GM12878 (cell line): ENCODE measurements around the gene ALOXE3. TPM values are rescaled to one million over a fixed set of nuclear protein-coding genes. Genes with fewer than 3 reads are reported as not detected.

ENCODE experiments used
- ESRRA ChIP-seq: IDR thresholded peaks from 2 replicates; pipeline ENCODE4 v1.6.1; 2012; ENCODE audit warnings: mild to moderate bottlenecking, low read length, improper control_type of control experiment
- GABPA ChIP-seq: IDR thresholded peaks from 2 replicates; pipeline ENCODE4 v1.6.1; 2014; ENCODE audit warnings: antibody characterized with exemption, low read depth, mild to moderate bottlenecking, inconsistent platforms
- HDGF ChIP-seq: fragments of 450-650 bp; IDR thresholded peaks from 2 replicates; pipeline ENCODE4 v1.6.1; 2016; ENCODE audit warnings: antibody characterized with exemption
- NRF1 ChIP-seq: conservative IDR thresholded peaks from 2 replicates; pipeline ENCODE4 v1.6.1; 2011; ENCODE audit warnings: mild to moderate bottlenecking, low read depth, low read length, improper control_type of control experiment
- RB1 ChIP-seq: fragments of 450-650 bp; formaldehyde crosslinking; IDR thresholded peaks from 2 replicates; pipeline ENCODE4 v1.6.1; 2017; ENCODE audit warnings: mild to moderate bottlenecking, borderline replicate concordance
- RBBP5 ChIP-seq: fragments of 200-600 bp; sonication (generic); conservative IDR thresholded peaks from 2 replicates; pipeline ENCODE4 v1.6.1; 2016
- SIX5 ChIP-seq: IDR thresholded peaks from 2 replicates; pipeline ENCODE4 v1.6.1; 2011; ENCODE audit warnings: mild to moderate bottlenecking, low read depth, low read length, moderate library complexity; ENCODE audit not compliant: severe bottlenecking
- YBX1 ChIP-seq: fragments of 450-650 bp; IDR thresholded peaks from 2 replicates; pipeline ENCODE4 v1.6.1; 2016; ENCODE audit warnings: antibody characterized with exemption
- ZBED1 ChIP-seq: IDR thresholded peaks from 2 replicates; pipeline ENCODE4 v1.6.1; 2016; ENCODE audit warnings: borderline replicate concordance
- ZSCAN29 ChIP-seq: fragments of 450-650 bp; IDR thresholded peaks from 2 replicates; pipeline ENCODE4 v1.6.1; 2017; ENCODE audit warnings: mild to moderate bottlenecking, moderate library complexity
- polyA plus RNA-seq, 11 experiments: library from polyadenylated mRNA; depleted of rRNA in 4 of 11; unstranded in 6 of 11; stranded (reverse) in 5 of 11; fragments of >200 nt; fragmentation: Nextera tagmentation in 4 of 11; fragmentation: Illumina TruSeq in 1 of 11; extraction: Ambion mirVana in 4 of 11; extraction: Trizol in 1 of 11; gene quantifications; 1 replicate in 1 of 11; 2 replicates in 10 of 11; pipeline versions ENCODE4 v1.2.1 to v1.2.3, GENCODE V29; 2011 to 2016; ENCODE audit warnings: inconsistent platforms in 2 of 11, missing spikeins in 2 of 11, low read depth in 1 of 11
- total RNA-seq, 4 experiments: library from RNA; depleted of rRNA in 3 of 4; stranded (reverse); fragments of >200 nt in 3 of 4; fragmentation: Illumina TruSeq in 1 of 4; extraction: Trizol in 1 of 4; gene quantifications; 2 replicates each; pipeline versions ENCODE4 v1.2.1 to v1.2.3, GENCODE V29; 2013 to 2021
- TF ChIP-seq, protein P1 (sequence below): fragments of 450-650 bp; IDR thresholded peaks from 2 replicates; pipeline ENCODE4 v1.6.1; 2017; ENCODE audit warnings: low read depth, mild to moderate bottlenecking, moderate library complexity
- TF ChIP-seq, protein P2 (sequence below): fragments of 450-650 bp; formaldehyde crosslinking; IDR thresholded peaks from 2 replicates; pipeline ENCODE4 v1.5.0; 2022; ENCODE audit warnings: mild to moderate bottlenecking, missing genetic modification characterization
- TF ChIP-seq, protein P3 (sequence below): IDR thresholded peaks from 2 replicates; pipeline ENCODE4 v1.6.1; 2012; ENCODE audit warnings: low read depth, low read length, improper control_type of control experiment

Gene ALOXE3
- total and polyA plus RNA-seq, 10 of the 15 experiments (the other 5 are each of a cell fraction or from before 2014, with no cell fraction given) = 0.04 TPM; not detected in 9

DNA sequence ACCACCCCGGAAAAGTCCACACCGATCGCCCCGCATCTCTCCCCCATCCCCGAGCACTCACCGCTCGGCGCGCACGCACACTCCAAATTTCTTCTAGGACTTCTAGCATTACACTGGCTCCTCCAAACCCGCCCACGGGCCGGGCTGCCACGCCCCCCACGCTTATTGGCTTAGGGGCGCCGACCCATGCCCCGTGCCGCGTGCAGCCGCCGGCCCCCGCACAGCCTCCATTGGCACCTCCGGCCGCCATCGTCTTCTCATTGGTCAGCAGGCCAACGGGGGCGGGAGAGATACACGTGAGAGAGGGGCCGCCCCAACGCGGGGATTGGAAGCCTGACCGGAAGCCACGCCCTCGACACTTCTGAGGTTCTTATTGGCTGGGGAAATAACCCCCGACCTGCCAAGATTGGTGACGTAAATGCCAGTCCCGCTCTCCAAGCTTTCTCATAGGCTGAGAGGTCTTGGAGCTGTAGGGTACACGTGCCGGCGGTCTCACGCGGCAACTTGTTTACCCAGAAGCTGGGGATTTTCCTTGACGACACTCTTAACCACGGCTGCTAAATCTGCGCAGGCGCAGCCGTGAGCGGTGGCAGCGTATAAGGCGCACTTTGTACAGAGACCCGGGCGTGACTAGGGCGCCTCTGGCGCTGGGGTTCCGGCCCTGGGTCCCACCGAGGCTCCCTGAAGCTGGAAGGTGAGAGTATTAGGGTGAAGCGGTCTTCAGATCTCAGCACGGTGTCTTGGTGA is 38.1 kb upstream of the ALOXE3 start (continued):
- peak; percentile 82; the same call in 1 of the 2 replicates for TF ChIP-seq GABPA
- TF ChIP-seq ZBED1 = no peak
- TF ChIP-seq ZSCAN29 = no peak
- TF ChIP-seq RBBP5 = no peak
- TF ChIP-seq, protein P1, sequence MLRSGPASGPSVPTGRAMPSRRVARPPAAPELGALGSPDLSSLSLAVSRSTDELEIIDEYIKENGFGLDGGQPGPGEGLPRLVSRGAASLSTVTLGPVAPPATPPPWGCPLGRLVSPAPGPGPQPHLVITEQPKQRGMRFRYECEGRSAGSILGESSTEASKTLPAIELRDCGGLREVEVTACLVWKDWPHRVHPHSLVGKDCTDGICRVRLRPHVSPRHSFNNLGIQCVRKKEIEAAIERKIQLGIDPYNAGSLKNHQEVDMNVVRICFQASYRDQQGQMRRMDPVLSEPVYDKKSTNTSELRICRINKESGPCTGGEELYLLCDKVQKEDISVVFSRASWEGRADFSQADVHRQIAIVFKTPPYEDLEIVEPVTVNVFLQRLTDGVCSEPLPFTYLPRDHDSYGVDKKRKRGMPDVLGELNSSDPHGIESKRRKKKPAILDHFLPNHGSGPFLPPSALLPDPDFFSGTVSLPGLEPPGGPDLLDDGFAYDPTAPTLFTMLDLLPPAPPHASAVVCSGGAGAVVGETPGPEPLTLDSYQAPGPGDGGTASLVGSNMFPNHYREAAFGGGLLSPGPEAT = peak; percentile 77
- no peak for TF ChIP-seq RB1
- no peak for TF ChIP-seq ESRRA
- TF ChIP-seq, protein P2, sequence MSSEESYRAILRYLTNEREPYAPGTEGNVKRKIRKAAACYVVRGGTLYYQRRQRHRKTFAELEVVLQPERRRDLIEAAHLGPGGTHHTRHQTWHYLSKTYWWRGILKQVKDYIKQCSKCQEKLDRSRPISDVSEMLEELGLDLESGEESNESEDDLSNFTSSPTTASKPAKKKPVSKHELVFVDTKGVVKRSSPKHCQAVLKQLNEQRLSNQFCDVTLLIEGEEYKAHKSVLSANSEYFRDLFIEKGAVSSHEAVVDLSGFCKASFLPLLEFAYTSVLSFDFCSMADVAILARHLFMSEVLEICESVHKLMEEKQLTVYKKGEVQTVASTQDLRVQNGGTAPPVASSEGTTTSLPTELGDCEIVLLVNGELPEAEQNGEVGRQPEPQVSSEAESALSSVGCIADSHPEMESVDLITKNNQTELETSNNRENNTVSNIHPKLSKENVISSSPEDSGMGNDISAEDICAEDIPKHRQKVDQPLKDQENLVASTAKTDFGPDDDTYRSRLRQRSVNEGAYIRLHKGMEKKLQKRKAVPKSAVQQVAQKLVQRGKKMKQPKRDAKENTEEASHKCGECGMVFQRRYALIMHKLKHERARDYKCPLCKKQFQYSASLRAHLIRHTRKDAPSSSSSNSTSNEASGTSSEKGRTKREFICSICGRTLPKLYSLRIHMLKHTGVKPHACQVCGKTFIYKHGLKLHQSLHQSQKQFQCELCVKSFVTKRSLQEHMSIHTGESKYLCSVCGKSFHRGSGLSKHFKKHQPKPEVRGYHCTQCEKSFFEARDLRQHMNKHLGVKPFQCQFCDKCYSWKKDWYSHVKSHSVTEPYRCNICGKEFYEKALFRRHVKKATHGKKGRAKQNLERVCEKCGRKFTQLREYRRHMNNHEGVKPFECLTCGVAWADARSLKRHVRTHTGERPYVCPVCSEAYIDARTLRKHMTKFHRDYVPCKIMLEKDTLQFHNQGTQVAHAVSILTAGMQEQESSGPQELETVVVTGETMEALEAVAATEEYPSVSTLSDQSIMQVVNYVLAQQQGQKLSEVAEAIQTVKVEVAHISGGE (CRISPR knock-in tag) = peak; percentile 84
- TF ChIP-seq, protein P3, sequence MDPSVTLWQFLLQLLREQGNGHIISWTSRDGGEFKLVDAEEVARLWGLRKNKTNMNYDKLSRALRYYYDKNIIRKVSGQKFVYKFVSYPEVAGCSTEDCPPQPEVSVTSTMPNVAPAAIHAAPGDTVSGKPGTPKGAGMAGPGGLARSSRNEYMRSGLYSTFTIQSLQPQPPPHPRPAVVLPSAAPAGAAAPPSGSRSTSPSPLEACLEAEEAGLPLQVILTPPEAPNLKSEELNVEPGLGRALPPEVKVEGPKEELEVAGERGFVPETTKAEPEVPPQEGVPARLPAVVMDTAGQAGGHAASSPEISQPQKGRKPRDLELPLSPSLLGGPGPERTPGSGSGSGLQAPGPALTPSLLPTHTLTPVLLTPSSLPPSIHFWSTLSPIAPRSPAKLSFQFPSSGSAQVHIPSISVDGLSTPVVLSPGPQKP = peak; percentile 74; the same call in 1 of the 2 replicates
- no peak for TF ChIP-seq YBX1
- no peak for TF ChIP-seq SIX5
- peak; percentile 77 for TF ChIP-seq NRF1
- peak; percentile 96 for TF ChIP-seq HDGF
